HEK293 (cell line): Measurements from ENCODE around the gene AGAP3.

ENCODE experiments used
- HOXA7 ChIP-seq: sonication (generic); formaldehyde crosslinking; IDR thresholded peaks from 2 replicates; pipeline ENCODE4 v1.8.1; 2022; ENCODE audit warnings: missing genetic modification reagents, borderline replicate concordance
- HOXC10 ChIP-seq: sonication (generic); formaldehyde crosslinking; IDR thresholded peaks from 2 replicates; pipeline ENCODE4 v1.8.1; 2023; ENCODE audit warnings: mild to moderate bottlenecking, missing genetic modification reagents
- HOXD13 ChIP-seq: sonication (generic); formaldehyde crosslinking; IDR thresholded peaks from 2 replicates; pipeline ENCODE4 v1.8.0; 2022; ENCODE audit warnings: missing genetic modification reagents, borderline replicate concordance
- KLF7 ChIP-seq: fragments of 450-650 bp; formaldehyde crosslinking; IDR thresholded peaks from 2 replicates; pipeline ENCODE4 v1.5.1; 2016; ENCODE audit warnings: missing biosample characterization, missing genetic modification characterization, borderline replicate concordance
- ZBTB20 ChIP-seq: fragments of 450-650 bp; formaldehyde crosslinking; IDR thresholded peaks from 2 replicates; pipeline ENCODE4 v1.5.1; 2016; ENCODE audit warnings: missing biosample characterization, missing genetic modification characterization
- ZBTB21 ChIP-seq: fragments of 450-650 bp; formaldehyde crosslinking; IDR thresholded peaks from 2 replicates; pipeline ENCODE4 v1.5.1; 2017; ENCODE audit warnings: missing biosample characterization, missing genetic modification characterization
- ZNF223 ChIP-seq: fragments of 450-650 bp; formaldehyde crosslinking; IDR thresholded peaks from 2 replicates; pipeline ENCODE4 v1.5.1; 2016; ENCODE audit warnings: missing biosample characterization, missing genetic modification characterization
- ZNF366 ChIP-seq: fragments of 450-650 bp; formaldehyde crosslinking; conservative IDR thresholded peaks from 2 replicates; pipeline ENCODE4 v1.5.1; 2016; ENCODE audit warnings: missing biosample characterization, missing genetic modification characterization
- ZNF514 ChIP-seq: fragments of 450-650 bp; formaldehyde crosslinking; IDR thresholded peaks from 2 replicates; pipeline ENCODE4 v1.5.1; 2016; ENCODE audit warnings: missing biosample characterization, missing genetic modification characterization
- ZNF544 ChIP-seq: fragments of 450-650 bp; formaldehyde crosslinking; IDR thresholded peaks from 2 replicates; pipeline ENCODE4 v1.5.0; 2017; ENCODE audit warnings: missing biosample characterization, missing genetic modification characterization
- ZNF585B ChIP-seq: fragments of 450-650 bp; formaldehyde crosslinking; IDR thresholded peaks from 2 replicates; pipeline ENCODE4 v1.5.1; 2016; ENCODE audit warnings: missing biosample characterization, missing genetic modification characterization
- ZNF600 ChIP-seq: fragments of 450-650 bp; formaldehyde crosslinking; IDR thresholded peaks from 2 replicates; pipeline ENCODE4 v1.5.1; 2016; ENCODE audit warnings: missing biosample characterization, missing genetic modification characterization
- ZNF623 ChIP-seq: fragments of 450-650 bp; formaldehyde crosslinking; IDR thresholded peaks from 2 replicates; pipeline ENCODE4 v1.5.1; 2016; ENCODE audit warnings: missing biosample characterization, missing genetic modification characterization
- ZNF654 ChIP-seq: fragments of 450-650 bp; formaldehyde crosslinking; IDR thresholded peaks from 2 replicates; pipeline ENCODE4 v1.5.1; 2016; ENCODE audit warnings: low read depth, missing biosample characterization, missing genetic modification characterization
- ZNF677 ChIP-seq: fragments of 450-650 bp; IDR thresholded peaks from 2 replicates; pipeline ENCODE4 v1.5.0; 2018; ENCODE audit warnings: missing biosample characterization, mild to moderate bottlenecking, missing genetic modification characterization, moderate library complexity
- ZNF76 ChIP-seq: fragments of 450-650 bp; formaldehyde crosslinking; IDR thresholded peaks from 2 replicates; pipeline ENCODE4; 2016; ENCODE audit warnings: low read depth, missing biosample characterization, missing genetic modification characterization, borderline replicate concordance
- ZNF785 ChIP-seq: fragments of 450-650 bp; formaldehyde crosslinking; IDR thresholded peaks from 2 replicates; pipeline ENCODE4 v1.5.1; 2016; ENCODE audit warnings: missing biosample characterization, missing genetic modification characterization
- ZSCAN30 ChIP-seq: fragments of 450-650 bp; IDR thresholded peaks from 2 replicates; pipeline ENCODE4 v1.5.1; 2018; ENCODE audit warnings: missing biosample characterization, mild to moderate bottlenecking, missing genetic modification characterization, moderate library complexity
- TF ChIP-seq, protein P1 (sequence below): sonication (generic); formaldehyde crosslinking; IDR thresholded peaks from 2 replicates; pipeline ENCODE4 v1.8.1; 2022; ENCODE audit warnings: mild to moderate bottlenecking, moderate library complexity, missing genetic modification reagents
- TF ChIP-seq, protein P2 (sequence below): fragments of 450-650 bp; formaldehyde crosslinking; IDR thresholded peaks from 2 replicates; pipeline ENCODE4 v1.5.1; 2016; ENCODE audit warnings: missing biosample characterization, missing genetic modification characterization
- TF ChIP-seq, protein P3 (sequence below): fragments of 450-650 bp; formaldehyde crosslinking; IDR thresholded peaks from 2 replicates; pipeline ENCODE4 v1.5.1; 2016; ENCODE audit warnings: missing biosample characterization, missing genetic modification characterization, borderline replicate concordance
- TF ChIP-seq, protein P4 (sequence below): fragments of 450-650 bp; formaldehyde crosslinking; IDR thresholded peaks from 2 replicates; pipeline ENCODE4 v1.5.1; 2017; ENCODE audit warnings: missing biosample characterization, missing genetic modification characterization
- TF ChIP-seq, protein P5 (sequence below): fragments of 450-650 bp; formaldehyde crosslinking; conservative IDR thresholded peaks from 2 replicates; pipeline ENCODE4 v1.5.1; 2016; ENCODE audit warnings: low read depth, missing biosample characterization, missing genetic modification characterization
- TF ChIP-seq, protein P6 (sequence below): fragments of 450-650 bp; formaldehyde crosslinking; IDR thresholded peaks from 2 replicates; pipeline ENCODE4 v1.5.1; 2017; ENCODE audit warnings: missing biosample characterization, mild to moderate bottlenecking, missing genetic modification characterization, moderate library complexity
- TF ChIP-seq, protein P7 (sequence below): fragments of 450-650 bp; IDR thresholded peaks from 2 replicates; pipeline ENCODE4 v1.5.1; 2018; ENCODE audit warnings: missing biosample characterization, missing genetic modification characterization

The AGAP3 gene

DNA sequence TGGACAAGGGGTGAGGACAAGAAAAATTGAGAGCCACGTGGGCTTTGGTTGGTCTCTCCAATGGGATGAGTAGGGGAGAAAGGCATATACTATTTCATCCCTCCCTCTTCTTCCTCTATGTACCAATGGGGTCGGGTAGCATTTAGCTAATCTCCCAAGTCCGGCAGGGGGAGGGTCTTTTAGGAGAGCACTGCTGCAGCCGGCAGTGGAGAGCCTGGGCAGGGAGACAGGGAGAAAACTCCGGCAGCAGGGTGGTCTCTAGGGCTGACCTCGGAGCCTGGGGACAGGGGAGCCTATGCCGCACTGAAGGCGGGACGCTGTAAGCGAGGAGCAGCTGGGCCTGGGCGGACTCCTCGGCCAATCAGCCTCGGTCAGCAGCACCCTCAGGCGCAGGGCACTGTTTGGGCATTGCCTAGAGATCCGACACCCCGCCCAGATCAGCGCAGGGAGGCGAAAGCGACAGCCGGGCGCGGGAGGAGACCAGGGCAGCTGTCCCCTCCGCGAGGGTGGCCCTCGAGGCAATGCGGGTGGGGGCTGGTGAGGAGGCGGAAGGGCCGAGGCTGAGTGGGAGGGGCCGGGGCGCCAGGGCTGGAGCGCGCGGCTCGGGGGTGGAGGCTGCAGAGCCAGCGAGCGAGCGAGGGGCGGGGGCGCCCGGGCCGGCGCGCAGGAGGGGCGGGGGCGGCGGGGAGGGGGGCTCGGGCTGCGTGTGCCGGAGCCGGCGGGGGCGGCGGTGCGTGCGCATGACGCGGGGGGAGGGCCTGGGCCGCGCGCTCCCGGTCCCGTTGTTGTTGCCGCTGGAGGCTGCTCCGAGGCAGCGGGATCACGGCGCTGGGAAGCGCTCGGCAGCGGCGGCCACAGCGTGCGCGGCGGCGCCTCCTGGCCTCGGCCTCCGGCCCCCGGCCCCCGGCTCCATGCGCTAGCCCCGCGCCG lies at the start of gene AGAP3 (continued):
- TF ChIP-seq ZNF677 (no peak), ZNF514 (tag by site-specific recombination) (no peak), ZNF544 (no peak), ZNF223 (tag by site-specific recombination) (no peak), ZBTB21 (tag by site-specific recombination) (no peak), ZNF785 (tag by site-specific recombination) (no peak), HOXD13 (CRISPR knock-in tag) (no peak), HOXA7 (no peak), HOXC10 (CRISPR knock-in tag) (no peak), ZNF600 (tag by site-specific recombination) (peak; percentile 72; the same call in 1 of the 2 replicates), ZNF585B (tag by site-specific recombination) (no peak), ZNF366 (tag by site-specific recombination) (peak; percentile 59), ZBTB20 (tag by site-specific recombination) (peak; percentile 87), ZNF654 (tag by site-specific recombination) (no peak), ZSCAN30 (no peak), ZNF623 (no peak), ZNF76 (tag by site-specific recombination) (peak; percentile 53; the same call in 1 of the 2 replicates), KLF7 (tag by site-specific recombination) (peak; percentile 76; the same call in 1 of the 2 replicates)
- TF ChIP-seq, protein P1, sequence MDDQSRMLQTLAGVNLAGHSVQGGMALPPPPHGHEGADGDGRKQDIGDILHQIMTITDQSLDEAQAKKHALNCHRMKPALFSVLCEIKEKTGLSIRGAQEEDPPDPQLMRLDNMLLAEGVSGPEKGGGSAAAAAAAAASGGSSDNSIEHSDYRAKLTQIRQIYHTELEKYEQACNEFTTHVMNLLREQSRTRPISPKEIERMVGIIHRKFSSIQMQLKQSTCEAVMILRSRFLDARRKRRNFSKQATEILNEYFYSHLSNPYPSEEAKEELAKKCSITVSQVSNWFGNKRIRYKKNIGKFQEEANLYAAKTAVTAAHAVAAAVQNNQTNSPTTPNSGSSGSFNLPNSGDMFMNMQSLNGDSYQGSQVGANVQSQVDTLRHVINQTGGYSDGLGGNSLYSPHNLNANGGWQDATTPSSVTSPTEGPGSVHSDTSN (CRISPR knock-in tag), result 0 out of 2 replicates have a peak, but pooled peaks have one; percentile 23
- TF ChIP-seq, protein P2, sequence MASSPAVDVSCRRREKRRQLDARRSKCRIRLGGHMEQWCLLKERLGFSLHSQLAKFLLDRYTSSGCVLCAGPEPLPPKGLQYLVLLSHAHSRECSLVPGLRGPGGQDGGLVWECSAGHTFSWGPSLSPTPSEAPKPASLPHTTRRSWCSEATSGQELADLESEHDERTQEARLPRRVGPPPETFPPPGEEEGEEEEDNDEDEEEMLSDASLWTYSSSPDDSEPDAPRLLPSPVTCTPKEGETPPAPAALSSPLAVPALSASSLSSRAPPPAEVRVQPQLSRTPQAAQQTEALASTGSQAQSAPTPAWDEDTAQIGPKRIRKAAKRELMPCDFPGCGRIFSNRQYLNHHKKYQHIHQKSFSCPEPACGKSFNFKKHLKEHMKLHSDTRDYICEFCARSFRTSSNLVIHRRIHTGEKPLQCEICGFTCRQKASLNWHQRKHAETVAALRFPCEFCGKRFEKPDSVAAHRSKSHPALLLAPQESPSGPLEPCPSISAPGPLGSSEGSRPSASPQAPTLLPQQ (tag by site-specific recombination), result peak; percentile 61
- TF ChIP-seq, protein P3, sequence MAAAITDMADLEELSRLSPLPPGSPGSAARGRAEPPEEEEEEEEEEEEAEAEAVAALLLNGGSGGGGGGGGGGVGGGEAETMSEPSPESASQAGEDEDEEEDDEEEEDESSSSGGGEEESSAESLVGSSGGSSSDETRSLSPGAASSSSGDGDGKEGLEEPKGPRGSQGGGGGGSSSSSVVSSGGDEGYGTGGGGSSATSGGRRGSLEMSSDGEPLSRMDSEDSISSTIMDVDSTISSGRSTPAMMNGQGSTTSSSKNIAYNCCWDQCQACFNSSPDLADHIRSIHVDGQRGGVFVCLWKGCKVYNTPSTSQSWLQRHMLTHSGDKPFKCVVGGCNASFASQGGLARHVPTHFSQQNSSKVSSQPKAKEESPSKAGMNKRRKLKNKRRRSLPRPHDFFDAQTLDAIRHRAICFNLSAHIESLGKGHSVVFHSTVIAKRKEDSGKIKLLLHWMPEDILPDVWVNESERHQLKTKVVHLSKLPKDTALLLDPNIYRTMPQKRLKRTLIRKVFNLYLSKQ (tag by site-specific recombination), result no peak
- TF ChIP-seq, protein P4, sequence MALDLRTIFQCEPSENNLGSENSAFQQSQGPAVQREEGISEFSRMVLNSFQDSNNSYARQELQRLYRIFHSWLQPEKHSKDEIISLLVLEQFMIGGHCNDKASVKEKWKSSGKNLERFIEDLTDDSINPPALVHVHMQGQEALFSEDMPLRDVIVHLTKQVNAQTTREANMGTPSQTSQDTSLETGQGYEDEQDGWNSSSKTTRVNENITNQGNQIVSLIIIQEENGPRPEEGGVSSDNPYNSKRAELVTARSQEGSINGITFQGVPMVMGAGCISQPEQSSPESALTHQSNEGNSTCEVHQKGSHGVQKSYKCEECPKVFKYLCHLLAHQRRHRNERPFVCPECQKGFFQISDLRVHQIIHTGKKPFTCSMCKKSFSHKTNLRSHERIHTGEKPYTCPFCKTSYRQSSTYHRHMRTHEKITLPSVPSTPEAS (tag by site-specific recombination), result no peak
- TF ChIP-seq, protein P5, sequence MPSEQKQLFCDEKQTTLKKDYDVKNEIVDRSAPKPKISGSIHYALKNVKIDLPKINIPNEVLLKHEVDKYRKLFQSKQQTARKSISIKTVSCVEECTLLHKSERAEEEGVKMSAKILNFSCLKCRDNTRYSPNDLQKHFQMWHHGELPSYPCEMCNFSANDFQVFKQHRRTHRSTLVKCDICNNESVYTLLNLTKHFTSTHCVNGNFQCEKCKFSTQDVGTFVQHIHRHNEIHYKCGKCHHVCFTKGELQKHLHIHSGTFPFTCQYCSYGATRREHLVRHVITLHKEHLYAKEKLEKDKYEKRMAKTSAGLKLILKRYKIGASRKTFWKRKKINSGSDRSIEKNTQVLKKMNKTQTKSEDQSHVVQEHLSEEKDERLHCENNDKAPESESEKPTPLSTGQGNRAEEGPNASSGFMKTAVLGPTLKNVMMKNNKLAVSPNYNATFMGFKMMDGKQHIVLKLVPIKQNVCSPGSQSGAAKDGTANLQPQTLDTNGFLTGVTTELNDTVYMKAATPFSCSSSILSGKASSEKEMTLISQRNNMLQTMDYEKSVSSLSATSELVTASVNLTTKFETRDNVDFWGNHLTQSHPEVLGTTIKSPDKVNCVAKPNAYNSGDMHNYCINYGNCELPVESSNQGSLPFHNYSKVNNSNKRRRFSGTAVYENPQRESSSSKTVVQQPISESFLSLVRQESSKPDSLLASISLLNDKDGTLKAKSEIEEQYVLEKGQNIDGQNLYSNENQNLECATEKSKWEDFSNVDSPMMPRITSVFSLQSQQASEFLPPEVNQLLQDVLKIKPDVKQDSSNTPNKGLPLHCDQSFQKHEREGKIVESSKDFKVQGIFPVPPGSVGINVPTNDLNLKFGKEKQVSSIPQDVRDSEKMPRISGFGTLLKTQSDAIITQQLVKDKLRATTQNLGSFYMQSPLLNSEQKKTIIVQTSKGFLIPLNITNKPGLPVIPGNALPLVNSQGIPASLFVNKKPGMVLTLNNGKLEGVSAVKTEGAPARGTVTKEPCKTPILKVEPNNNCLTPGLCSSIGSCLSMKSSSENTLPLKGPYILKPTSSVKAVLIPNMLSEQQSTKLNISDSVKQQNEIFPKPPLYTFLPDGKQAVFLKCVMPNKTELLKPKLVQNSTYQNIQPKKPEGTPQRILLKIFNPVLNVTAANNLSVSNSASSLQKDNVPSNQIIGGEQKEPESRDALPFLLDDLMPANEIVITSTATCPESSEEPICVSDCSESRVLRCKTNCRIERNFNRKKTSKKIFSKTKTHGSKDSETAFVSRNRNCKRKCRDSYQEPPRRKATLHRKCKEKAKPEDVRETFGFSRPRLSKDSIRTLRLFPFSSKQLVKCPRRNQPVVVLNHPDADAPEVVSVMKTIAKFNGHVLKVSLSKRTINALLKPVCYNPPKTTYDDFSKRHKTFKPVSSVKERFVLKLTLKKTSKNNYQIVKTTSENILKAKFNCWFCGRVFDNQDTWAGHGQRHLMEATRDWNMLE (tag by site-specific recombination), result no peak
- TF ChIP-seq, protein P6, sequence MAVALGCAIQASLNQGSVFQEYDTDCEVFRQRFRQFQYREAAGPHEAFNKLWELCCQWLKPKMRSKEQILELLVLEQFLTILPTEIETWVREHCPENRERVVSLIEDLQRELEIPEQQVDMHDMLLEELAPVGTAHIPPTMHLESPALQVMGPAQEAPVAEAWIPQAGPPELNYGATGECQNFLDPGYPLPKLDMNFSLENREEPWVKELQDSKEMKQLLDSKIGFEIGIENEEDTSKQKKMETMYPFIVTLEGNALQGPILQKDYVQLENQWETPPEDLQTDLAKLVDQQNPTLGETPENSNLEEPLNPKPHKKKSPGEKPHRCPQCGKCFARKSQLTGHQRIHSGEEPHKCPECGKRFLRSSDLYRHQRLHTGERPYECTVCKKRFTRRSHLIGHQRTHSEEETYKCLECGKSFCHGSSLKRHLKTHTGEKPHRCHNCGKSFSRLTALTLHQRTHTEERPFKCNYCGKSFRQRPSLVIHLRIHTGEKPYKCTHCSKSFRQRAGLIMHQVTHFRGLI (tag by site-specific recombination), result no peak
- TF ChIP-seq, protein P7, sequence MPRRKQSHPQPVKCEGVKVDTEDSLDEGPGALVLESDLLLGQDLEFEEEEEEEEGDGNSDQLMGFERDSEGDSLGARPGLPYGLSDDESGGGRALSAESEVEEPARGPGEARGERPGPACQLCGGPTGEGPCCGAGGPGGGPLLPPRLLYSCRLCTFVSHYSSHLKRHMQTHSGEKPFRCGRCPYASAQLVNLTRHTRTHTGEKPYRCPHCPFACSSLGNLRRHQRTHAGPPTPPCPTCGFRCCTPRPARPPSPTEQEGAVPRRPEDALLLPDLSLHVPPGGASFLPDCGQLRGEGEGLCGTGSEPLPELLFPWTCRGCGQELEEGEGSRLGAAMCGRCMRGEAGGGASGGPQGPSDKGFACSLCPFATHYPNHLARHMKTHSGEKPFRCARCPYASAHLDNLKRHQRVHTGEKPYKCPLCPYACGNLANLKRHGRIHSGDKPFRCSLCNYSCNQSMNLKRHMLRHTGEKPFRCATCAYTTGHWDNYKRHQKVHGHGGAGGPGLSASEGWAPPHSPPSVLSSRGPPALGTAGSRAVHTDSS, result peak; percentile 66
